Tibial nerve (tissue), 4 donors: ENCODE data around the gene LAMB1.

Experiments used
- EP300 ChIP-seq, 2 donors: sonication (generic); formaldehyde crosslinking; IDR thresholded peaks; one replicate each; pipeline ENCODE4 v1.6.1; 2017; ENCODE audit warnings: antibody characterized with exemption in 2 of 2, mild to moderate bottlenecking in 1 of 2
- POLR2A ChIP-seq, 2 donors: fragments of 450-650 bp; IDR thresholded peaks; one replicate each; pipeline ENCODE4 v1.6.1; 2017; ENCODE audit warnings: antibody characterized with exemption in 2 of 2, mild to moderate bottlenecking in 2 of 2, moderate library complexity in 2 of 2
- TF ChIP-seq, protein P1 (sequence below), 5 experiments: fragments of 200-600 bp in 3 of 5; fragments of 450-650 bp in 2 of 5; sonication (generic) in 3 of 5; IDR thresholded peaks; one replicate each; pipeline ENCODE4 v1.5.1; 2016 to 2019; ENCODE audit warnings: antibody characterized with exemption in 5 of 5, mild to moderate bottlenecking in 3 of 5, moderate library complexity in 2 of 5

DNA sequence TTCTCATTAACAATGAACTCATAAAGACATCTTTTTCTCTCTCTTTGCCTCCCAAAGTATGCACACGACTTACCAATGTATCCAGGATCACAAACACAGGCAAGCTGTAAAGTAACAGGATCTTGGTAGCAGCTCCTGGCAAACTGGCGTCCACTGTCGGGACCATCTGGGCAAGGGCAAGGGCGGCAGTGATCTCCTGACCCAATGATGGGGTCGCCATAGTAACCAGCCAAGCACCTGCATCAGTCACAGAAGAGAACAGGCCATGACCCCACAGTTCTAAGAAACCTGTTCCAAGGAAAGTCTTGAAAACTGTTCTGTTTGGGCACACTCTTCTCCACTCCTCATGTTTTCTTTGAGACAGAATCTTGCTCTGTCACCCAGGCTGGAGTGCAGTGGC, 47.6 kb downstream of the LAMB1 start:
- no peak for TF ChIP-seq EP300 (IDR thresholded peaks at IDR 0.05)
- TF ChIP-seq POLR2A (IDR thresholded peaks at IDR 0.05), result no peak
- TF ChIP-seq, protein P1, sequence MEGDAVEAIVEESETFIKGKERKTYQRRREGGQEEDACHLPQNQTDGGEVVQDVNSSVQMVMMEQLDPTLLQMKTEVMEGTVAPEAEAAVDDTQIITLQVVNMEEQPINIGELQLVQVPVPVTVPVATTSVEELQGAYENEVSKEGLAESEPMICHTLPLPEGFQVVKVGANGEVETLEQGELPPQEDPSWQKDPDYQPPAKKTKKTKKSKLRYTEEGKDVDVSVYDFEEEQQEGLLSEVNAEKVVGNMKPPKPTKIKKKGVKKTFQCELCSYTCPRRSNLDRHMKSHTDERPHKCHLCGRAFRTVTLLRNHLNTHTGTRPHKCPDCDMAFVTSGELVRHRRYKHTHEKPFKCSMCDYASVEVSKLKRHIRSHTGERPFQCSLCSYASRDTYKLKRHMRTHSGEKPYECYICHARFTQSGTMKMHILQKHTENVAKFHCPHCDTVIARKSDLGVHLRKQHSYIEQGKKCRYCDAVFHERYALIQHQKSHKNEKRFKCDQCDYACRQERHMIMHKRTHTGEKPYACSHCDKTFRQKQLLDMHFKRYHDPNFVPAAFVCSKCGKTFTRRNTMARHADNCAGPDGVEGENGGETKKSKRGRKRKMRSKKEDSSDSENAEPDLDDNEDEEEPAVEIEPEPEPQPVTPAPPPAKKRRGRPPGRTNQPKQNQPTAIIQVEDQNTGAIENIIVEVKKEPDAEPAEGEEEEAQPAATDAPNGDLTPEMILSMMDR (IDR thresholded peaks at IDR 0.05), result no peak
